Fibroblast of skin of back (primary cell): ENCODE measurements around the gene RETREG1.
"Not testable (repeated sequence)": the region's sequence is repeated elsewhere in the genome, so short reads cannot be mapped to it uniquely, and the experiment has no call there.

ENCODE experiments used
- DNase-seq: peaks from one replicate; pipeline ENCODE4 v3.0.0-alpha.2; 2013

RETREG1 gene

DNA sequence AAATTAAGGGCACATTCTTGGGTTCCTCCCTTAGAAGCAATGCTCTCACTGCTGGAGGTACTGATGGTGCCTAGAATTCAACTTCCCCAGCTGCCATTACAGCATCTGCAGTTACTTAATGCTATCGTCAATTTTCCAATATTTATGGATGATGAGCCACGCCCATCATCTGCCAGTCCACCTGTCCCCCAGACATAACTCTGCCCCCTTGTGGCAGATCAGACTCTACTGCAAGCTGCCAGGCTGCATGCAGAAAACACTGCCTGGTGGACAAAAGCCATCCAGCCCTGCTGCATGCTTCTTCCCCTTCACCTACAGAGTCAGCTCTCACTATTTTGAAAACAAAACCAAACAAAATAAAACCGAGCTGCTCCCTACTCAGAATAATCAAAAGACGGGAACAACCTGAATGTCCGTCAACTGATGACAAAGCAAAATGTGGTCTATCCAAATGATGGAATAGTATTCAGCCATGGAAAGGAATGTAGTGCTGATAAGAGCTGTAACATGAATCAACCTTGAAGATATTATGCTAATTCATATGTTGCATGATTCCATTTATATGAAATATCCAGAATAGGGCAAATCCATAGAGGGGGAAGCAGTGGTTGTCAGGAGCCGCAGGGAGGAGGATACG is 66.4 kb downstream of the RETREG1 start:
- peak; percentile 45 for DNase-seq

- peak; percentile 83 for DNase-seq
Measured at GRCh38 chr5:16549491-16550206, 67.1 kb downstream of the RETREG1 start.

- DNase-seq: no peak
Measured at GRCh38 chr5:16548812-16549211, 68.0 kb downstream of the RETREG1 start.

GRCh38 chr5:16548115-16548514 is 68.7 kb downstream of the RETREG1 start:
- DNase-seq: no peak

- DNase-seq: peak; percentile 44
Measured at GRCh38 chr5:16547200-16547842, 69.5 kb downstream of the RETREG1 start.

DNA sequence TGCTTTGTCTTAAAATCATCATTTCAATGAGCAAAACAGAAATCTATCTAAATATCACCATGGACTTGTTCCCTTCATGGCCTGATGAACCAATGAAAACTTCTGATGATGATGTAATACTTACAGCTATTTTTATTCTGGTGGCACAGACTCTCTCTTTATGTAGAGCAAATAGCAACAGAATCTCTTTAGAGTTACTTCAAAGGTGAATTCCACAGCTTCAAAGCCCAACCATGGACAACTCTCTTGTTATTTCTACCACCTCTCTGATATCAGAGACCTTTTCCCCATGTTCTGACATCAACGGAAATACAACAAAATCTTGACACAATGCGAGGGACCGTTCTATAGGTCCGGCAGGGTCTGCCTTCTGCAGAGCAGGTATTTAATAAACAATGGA is 70.1 kb downstream of the RETREG1 start:
- peak; percentile 32 for DNase-seq

DNA sequence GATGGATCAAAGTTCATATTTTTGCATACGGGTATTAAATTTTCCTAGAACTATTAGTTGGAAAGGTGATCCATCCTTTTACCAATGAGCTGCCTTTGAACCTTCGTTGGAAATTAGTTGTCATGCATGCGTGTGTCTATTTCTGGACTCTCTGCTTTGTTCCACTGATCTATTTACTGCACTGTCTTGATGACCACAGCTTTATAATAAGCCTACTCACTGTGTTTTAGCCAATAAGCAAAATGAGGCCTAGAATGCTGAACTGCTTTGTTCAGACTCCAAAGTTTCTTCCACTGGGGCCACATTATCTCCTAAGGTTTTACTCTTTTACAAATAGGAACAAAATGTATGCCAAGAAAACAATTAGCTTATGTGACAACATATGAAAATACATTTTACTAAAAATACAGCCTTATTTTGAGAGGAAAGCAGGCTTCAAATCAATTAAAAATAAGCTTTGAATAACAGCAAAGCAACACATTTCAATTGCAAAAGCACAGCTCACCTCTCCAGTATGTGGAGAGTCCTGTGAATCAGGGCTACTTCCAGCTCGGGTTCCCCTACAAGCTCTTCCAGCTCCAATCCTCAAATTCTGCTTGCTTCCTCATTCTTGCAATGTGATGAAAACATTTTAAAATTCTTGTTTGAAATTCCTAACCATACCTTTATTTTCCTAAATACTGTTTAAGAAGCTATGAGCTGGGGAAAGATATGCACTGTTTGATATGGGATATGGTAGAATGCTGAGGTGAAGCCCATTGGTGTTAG is 72.0 kb downstream of the RETREG1 start:
- peak; percentile 17 for DNase-seq

GRCh38 chr5:16543206-16543605 is 73.6 kb downstream of the RETREG1 start:
- peak; percentile 74 for DNase-seq

- DNase-seq: no peak
Measured at GRCh38 chr5:16542236-16542635, 74.6 kb downstream of the RETREG1 start.

GRCh38 chr5:16541592-16541991 is 75.2 kb downstream of the RETREG1 start:
- not testable (repeated sequence) for DNase-seq

GRCh38 chr5:16540421-16540820 is 76.4 kb downstream of the RETREG1 start:
- peak; percentile 90 for DNase-seq

DNA sequence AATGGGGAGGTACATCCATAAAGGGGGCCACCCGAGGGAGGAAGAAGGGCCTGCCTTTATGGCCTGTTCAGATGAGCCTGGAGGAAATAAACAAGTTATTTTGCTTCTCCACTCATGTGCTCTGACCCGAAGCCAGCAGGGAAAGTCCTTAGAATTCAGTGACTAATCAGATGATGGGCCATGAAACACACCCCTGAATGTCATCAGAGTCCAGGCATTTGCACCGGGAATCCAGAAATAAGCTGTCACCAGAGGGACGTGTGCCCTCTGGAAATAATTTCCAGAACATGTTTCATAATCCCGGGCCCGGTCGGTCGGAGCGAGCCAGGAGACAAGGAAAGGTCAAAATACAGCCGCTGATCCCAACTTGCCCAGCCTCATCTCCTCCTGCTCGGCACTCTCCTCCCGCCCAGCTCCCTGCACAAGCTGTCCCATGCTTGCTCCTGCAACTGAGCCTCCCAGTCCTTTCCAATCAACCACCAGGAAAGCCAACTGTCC is 77.6 kb downstream of the RETREG1 start:
- DNase-seq: peak; percentile 92

- DNase-seq: no peak
Measured at GRCh38 chr5:16538006-16538405, 78.8 kb downstream of the RETREG1 start.

- no peak for DNase-seq
Measured at GRCh38 chr5:16536818-16537217, 80.0 kb downstream of the RETREG1 start.

- peak; percentile 63 for DNase-seq
Measured at GRCh38 chr5:16536246-16536645, 80.6 kb downstream of the RETREG1 start.

DNA sequence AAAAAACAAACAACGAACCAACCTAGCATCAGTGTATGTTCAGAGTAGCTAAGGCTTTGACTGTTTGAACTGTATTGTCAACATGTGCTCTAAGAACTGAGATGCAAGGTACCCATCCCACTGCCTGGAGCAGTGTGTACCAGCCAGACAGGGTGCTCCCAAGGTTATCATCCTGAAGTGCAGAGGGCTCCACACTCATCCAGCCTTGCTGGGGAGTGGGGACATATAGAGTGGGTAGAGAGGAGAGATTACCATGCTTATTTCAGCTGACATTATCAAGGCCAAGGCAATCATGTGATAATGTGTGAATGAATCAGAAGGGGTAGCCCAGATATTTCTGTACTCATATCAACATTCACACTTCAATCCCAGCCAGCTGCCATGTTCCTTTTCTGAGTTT is 82.5 kb downstream of the RETREG1 start:
- DNase-seq: no peak

GRCh38 chr5:16531063-16531648 is 85.6 kb downstream of the RETREG1 start:
- DNase-seq: no peak

- no peak for DNase-seq
Measured at GRCh38 chr5:16529306-16529705, 87.5 kb downstream of the RETREG1 start.

GRCh38 chr5:16528382-16529110 is 88.3 kb downstream of the RETREG1 start:
- no peak for DNase-seq

DNA sequence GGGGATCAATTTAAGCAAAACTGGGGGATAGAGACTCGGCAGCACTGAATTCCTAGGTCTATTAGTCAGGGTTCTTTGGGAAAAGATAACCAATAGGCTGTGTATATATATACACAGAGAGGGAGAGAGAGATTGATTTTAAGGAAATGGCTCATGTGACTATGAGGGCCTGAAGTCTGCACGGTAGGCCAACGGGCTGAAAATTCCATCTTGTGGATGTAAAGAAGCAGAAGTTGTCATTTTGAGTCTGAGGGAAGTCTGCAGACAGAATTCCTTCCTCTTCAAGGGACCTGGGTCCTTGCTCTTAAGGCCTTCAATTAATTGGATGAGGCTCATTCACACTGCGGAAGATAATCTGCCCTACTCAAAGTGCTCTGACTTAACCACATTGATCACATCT is 91.1 kb downstream of the RETREG1 start:
- no peak for DNase-seq

GRCh38 chr5:16524286-16524685 is 92.5 kb downstream of the RETREG1 start:
- DNase-seq: no peak
